ENCODE data around the gene CSH1.
"Not testable (repeated sequence)": the region's sequence is repeated elsewhere in the genome, so short reads cannot be mapped to it uniquely, and the experiment has no call there.

DNA sequence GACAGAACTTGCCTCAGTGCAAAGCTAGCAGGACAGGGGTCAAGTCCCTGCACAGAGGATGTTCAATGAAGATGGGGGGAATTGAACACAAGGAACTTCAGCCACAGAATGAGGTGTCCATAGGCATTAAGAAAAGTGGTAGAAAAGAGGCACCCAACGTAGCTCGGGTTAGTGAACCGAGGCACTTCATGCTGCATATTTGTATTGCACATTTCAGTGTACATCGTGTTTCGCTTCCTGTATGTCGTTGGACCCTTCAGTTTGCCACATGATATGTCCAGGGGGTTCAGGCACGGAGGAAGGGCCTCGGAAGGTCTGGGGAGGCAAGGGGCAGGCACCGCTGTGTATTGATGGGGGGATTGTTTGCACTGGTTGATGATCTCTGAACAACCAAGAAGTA, 18.0 kb downstream of the CSH1 start:
- TF ChIP-seq, protein P1, sequence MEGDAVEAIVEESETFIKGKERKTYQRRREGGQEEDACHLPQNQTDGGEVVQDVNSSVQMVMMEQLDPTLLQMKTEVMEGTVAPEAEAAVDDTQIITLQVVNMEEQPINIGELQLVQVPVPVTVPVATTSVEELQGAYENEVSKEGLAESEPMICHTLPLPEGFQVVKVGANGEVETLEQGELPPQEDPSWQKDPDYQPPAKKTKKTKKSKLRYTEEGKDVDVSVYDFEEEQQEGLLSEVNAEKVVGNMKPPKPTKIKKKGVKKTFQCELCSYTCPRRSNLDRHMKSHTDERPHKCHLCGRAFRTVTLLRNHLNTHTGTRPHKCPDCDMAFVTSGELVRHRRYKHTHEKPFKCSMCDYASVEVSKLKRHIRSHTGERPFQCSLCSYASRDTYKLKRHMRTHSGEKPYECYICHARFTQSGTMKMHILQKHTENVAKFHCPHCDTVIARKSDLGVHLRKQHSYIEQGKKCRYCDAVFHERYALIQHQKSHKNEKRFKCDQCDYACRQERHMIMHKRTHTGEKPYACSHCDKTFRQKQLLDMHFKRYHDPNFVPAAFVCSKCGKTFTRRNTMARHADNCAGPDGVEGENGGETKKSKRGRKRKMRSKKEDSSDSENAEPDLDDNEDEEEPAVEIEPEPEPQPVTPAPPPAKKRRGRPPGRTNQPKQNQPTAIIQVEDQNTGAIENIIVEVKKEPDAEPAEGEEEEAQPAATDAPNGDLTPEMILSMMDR (IDR thresholded peaks at IDR 0.05; ENCODE audit: borderline replicate concordance, extremely low read depth, low read length, poor library complexity, severe bottlenecking), result not testable (repeated sequence)
- not testable (repeated sequence) for TF ChIP-seq EZH2 (IDR thresholded peaks at IDR 0.05; ENCODE audit: borderline replicate concordance, low read depth, low read length, severe bottlenecking)

Measured in DND-41 (cell line).